Measurements from ENCODE around the gene UBXN1.

UBXN1 gene

DNA sequence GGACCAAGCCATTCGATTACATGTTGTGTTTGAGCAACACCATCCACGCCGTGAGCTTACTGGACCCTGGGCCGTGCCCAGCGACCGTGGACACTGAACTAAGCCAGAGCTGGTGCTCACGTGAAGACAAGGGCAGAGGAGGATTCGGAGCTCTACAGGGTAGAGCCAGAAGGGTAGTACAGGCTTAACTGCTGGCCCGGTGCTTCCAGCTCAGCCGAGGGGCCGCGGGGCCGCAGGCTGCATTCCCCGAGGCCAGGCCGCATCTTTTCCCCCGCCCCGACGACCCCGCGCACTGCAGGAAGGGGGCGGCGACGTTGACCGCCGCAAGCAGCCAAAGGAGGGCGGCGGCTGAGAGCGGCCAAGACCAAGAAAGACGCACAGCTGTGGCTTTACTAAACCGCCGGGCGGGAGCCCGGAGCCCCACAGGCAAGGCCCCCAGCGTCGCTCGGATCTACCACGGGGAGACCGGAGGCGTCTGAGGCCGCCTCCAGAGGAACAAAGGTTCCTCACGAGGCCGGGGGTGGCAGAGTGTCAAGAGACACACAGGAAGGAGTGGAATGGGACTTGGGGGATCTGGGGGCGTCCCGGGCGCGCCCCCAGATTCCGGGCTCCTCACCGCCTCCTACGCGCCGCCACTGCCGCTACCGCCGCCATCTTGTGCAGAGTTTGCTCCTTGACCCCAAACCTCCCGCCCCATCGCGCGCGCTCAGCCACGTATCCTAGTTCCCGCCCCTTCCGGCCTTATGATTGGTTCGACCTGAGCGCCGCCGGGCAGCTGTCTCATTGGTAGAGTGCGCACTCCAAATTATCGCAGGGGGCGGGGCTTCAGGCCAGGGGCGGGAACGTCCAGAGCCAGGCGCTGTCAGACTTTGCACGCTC lies 32.7 kb downstream of the UBXN1 start, which contains the start of gene GANAB:
TSS of gene GANAB (minus strand) at position 668 of the 879 bp plus-strand sequence. CDS start at position 654, 14 bp downstream.
- DNase-seq (ENCODE audit: low read depth), result peak; percentile 97

DNA sequence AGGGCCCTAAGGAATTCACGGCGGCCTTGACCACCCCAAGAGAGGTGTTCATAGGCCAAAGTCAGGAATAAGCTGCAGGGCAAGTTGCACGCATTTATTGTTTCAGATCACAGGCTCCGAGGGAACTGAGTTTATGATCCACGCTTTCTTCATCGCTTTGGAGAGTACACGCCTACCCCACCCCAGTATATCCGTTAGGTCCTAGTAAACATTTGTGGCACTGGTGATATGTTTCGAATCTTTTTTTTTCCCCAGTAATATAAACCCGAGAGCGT lies 33.3 kb downstream of the UBXN1 start:
- no peak for DNase-seq (ENCODE audit: low read depth)

DNA sequence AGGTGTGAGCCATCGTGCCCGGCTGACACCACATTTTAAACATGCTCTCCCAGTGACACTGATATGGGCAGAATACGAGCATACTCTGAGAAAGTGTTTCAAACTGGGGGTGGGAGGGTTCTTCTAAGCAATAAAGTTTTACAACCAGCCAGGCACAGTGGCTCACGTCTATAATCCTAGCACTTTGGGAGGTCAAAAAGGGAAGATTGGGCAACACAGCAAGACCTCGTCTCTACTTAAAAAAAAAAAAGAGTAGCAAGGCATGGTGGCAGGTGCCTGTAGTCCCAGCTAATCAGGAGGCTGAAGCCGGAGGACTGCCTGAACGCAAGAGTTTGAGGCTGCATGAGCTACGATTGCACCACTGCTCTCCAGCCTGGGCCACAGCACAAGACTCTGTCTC lies 34.7 kb downstream of the UBXN1 start:
- DNase-seq (ENCODE audit: low read depth), result no peak

DNA sequence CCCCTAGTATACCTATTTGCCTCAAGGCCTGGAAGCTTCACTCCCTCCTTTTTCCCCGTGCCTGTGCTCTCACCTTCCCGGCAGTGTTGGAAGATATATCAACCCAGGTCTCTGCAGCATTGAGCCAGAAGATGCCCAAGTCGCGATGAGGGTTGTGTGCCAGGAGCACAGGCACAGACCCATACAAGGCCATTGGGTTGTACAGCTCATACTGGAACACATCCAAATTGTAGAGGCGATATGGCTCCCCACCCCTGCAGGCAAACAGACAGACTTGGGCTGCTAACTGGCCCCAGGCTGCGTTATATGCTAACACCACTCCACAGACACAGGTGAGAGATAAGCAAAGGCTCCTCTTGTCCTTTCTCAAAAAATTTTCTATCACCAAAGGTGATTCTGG lies 46.4 kb downstream of the UBXN1 start:
- DNase-seq (ENCODE audit: low read depth), result no peak

DNA sequence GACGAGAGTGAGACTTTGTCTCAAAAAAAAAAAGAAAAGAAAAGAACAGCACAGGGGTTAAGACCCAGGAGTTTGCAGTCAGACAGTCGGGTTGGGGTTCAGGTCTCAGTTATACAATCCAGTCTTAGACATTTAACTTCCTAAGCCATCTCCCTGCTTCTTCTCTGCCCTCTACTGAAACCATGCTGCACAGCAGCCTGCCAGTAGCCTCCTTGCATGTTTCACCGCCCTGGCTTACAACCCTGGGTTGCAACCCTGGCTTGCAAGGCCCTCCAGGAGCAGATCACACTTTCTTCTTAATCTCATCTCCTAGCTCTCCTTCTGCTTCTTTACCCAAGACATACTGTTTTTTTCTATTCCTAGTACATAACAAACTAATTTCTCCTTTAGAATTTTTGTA lies 51.2 kb downstream of the UBXN1 start:
- DNase-seq (ENCODE audit: low read depth), result no peak

Data from activated T-helper 1 cell treated with Interleukin-2 at 50 U/mL for 16 hours (primary cell).